Neural cell (in vitro differentiated cells): ENCODE data around the gene AMPH.

Experiments used
- EZH2 ChIP-seq: fragments of 200-600, 300-800 bp; shearing (Covaris generic), sonication (generic); IDR thresholded peaks from 2 replicates; pipeline ENCODE4 v1.6.1; 2014; ENCODE audit warnings: antibody characterized with exemption, low read length, borderline replicate concordance, mild to moderate bottlenecking; ENCODE audit not compliant: insufficient read depth, poor library complexity, severe bottlenecking
- MXI1 ChIP-seq: fragments of 450-650 bp; conservative IDR thresholded peaks from 2 replicates; pipeline ENCODE4 v1.6.1; 2014; ENCODE audit warnings: antibody characterized with exemption, mild to moderate bottlenecking; ENCODE audit not compliant: poor library complexity, severe bottlenecking
- POLR2AphosphoS5 ChIP-seq: IDR thresholded peaks from 2 replicates; pipeline ENCODE4 v1.6.1; 2012
- SMC3 ChIP-seq: fragments of 450-650 bp; conservative IDR thresholded peaks from 2 replicates; pipeline ENCODE4 v1.6.1; 2014; ENCODE audit warnings: antibody characterized with exemption, mild to moderate bottlenecking, moderate library complexity; ENCODE audit not compliant: poor library complexity
- TAF1 ChIP-seq: IDR thresholded peaks from 2 replicates; pipeline ENCODE4 v1.6.1; 2012; ENCODE audit warnings: low read depth
- TF ChIP-seq, protein P1 (sequence below): fragments of 450-650 bp; IDR thresholded peaks from 2 replicates; pipeline ENCODE4 v1.5.1; 2014; ENCODE audit warnings: antibody characterized with exemption, mild to moderate bottlenecking, moderate library complexity; ENCODE audit not compliant: poor library complexity, severe bottlenecking
- TF ChIP-seq, protein P2 (sequence below): IDR thresholded peaks from 2 replicates; pipeline ENCODE4 v1.6.1; 2012; ENCODE audit warnings: borderline replicate concordance

DNA sequence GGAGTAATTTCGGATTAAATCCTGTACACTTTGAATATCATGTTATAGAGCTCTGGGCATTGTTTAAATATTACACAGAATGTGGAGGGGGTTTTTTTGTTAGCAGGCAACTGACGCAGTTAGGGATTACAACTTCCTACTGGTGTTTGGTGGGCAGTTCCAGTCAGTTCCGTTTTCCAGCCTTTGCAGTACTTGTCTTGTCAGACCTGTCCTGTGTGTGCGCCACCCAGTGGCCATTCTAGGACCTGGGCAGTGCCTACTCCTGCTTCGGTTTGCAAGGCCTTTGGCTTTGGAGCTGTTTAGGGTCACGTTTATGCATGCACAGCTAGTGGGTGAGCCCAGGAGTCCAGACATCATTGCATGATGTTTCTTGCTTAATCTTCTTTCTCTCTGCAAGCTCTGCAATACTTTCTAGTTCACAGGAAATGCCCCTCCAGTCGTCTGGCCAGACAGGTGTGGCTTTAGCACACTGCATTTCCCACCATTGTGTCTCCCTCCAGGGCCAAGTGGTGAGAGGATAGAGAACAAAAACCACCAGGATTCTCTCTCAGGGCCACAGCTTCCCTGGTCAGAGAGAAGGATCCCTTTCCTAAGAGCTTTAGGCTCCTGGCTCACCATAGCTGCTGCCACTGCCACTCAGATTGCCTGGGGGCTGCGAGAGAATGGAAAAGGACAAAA, 261.2 kb downstream of the AMPH start:
- TF ChIP-seq EZH2 (no peak), SMC3 (peak; percentile 70), POLR2AphosphoS5 (no peak), MXI1 (no peak), TAF1 (no peak)
- TF ChIP-seq, protein P1, sequence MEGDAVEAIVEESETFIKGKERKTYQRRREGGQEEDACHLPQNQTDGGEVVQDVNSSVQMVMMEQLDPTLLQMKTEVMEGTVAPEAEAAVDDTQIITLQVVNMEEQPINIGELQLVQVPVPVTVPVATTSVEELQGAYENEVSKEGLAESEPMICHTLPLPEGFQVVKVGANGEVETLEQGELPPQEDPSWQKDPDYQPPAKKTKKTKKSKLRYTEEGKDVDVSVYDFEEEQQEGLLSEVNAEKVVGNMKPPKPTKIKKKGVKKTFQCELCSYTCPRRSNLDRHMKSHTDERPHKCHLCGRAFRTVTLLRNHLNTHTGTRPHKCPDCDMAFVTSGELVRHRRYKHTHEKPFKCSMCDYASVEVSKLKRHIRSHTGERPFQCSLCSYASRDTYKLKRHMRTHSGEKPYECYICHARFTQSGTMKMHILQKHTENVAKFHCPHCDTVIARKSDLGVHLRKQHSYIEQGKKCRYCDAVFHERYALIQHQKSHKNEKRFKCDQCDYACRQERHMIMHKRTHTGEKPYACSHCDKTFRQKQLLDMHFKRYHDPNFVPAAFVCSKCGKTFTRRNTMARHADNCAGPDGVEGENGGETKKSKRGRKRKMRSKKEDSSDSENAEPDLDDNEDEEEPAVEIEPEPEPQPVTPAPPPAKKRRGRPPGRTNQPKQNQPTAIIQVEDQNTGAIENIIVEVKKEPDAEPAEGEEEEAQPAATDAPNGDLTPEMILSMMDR = peak; percentile 67
- TF ChIP-seq, protein P2, sequence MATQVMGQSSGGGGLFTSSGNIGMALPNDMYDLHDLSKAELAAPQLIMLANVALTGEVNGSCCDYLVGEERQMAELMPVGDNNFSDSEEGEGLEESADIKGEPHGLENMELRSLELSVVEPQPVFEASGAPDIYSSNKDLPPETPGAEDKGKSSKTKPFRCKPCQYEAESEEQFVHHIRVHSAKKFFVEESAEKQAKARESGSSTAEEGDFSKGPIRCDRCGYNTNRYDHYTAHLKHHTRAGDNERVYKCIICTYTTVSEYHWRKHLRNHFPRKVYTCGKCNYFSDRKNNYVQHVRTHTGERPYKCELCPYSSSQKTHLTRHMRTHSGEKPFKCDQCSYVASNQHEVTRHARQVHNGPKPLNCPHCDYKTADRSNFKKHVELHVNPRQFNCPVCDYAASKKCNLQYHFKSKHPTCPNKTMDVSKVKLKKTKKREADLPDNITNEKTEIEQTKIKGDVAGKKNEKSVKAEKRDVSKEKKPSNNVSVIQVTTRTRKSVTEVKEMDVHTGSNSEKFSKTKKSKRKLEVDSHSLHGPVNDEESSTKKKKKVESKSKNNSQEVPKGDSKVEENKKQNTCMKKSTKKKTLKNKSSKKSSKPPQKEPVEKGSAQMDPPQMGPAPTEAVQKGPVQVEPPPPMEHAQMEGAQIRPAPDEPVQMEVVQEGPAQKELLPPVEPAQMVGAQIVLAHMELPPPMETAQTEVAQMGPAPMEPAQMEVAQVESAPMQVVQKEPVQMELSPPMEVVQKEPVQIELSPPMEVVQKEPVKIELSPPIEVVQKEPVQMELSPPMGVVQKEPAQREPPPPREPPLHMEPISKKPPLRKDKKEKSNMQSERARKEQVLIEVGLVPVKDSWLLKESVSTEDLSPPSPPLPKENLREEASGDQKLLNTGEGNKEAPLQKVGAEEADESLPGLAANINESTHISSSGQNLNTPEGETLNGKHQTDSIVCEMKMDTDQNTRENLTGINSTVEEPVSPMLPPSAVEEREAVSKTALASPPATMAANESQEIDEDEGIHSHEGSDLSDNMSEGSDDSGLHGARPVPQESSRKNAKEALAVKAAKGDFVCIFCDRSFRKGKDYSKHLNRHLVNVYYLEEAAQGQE = no peak
